Ishikawa (cell line): ENCODE data around the gene SETMAR.

Experiments used
- CEBPB ChIP-seq: IDR thresholded peaks from 2 replicates; pipeline ENCODE4 v1.6.1; 2012
- CREB1 ChIP-seq: IDR thresholded peaks from 2 replicates; pipeline ENCODE4 v1.6.1; 2012; ENCODE audit warnings: low read depth
- EGR1 ChIP-seq: IDR thresholded peaks from 2 replicates; pipeline ENCODE4 v1.6.1; 2012
- EP300 ChIP-seq: IDR thresholded peaks from 2 replicates; pipeline ENCODE4 v1.6.1; 2012; ENCODE audit warnings: borderline replicate concordance
- FOXM1 ChIP-seq: IDR thresholded peaks from 2 replicates; pipeline ENCODE4 v1.6.1; 2012; ENCODE audit warnings: low read depth, borderline replicate concordance
- MAX ChIP-seq: IDR thresholded peaks from 2 replicates; pipeline ENCODE4 v1.6.1; 2012
- NFIC ChIP-seq: IDR thresholded peaks from 2 replicates; pipeline ENCODE4 v1.6.1; 2012
- RAD21 ChIP-seq: IDR thresholded peaks from 2 replicates; pipeline ENCODE4 v1.6.1; 2012; ENCODE audit warnings: low read depth
- REST ChIP-seq: IDR thresholded peaks from 2 replicates; pipeline ENCODE4 v1.6.1; 2012; ENCODE audit warnings: low read depth, mild to moderate bottlenecking
- TCF12 ChIP-seq: IDR thresholded peaks from 2 replicates; pipeline ENCODE4 v1.6.1; 2012; ENCODE audit warnings: low read depth
- TEAD4 ChIP-seq: IDR thresholded peaks from 2 replicates; pipeline ENCODE4 v1.6.1; 2012
- USF1 ChIP-seq: IDR thresholded peaks from 2 replicates; pipeline ENCODE4 v1.6.1; 2012
- YY1 ChIP-seq: IDR thresholded peaks from 2 replicates; pipeline ENCODE4 v1.6.1; 2012; ENCODE audit warnings: low read depth

- no peak for TF ChIP-seq TCF12
- TF ChIP-seq TEAD4 = no peak
- no peak for TF ChIP-seq EP300
- TF ChIP-seq CREB1 = no peak
- TF ChIP-seq MAX = no peak
- no peak for TF ChIP-seq YY1
- no peak for TF ChIP-seq NFIC
- TF ChIP-seq USF1 = no peak
- TF ChIP-seq EGR1 = no peak
- no peak for TF ChIP-seq CEBPB
- TF ChIP-seq FOXM1 = no peak
- TF ChIP-seq REST = no peak
- TF ChIP-seq RAD21 = no peak
These were observed 29.4 kb downstream of the SETMAR start for GRCh38 chr3:4332574-4332973.
